GM19099 (cell line): ENCODE data around the gene TUBA8.

Source experiments
- POLR2A ChIP-seq: IDR thresholded peaks from 3 replicates; pipeline ENCODE4 v1.6.1; 2011; ENCODE audit warnings: low read depth; ENCODE audit not compliant: insufficient read length; ENCODE audit errors: extremely low read depth

TUBA8 gene

GRCh38 chr22:18113680-18114394 is 3.2 kb downstream of the TUBA8 start:
- no peak for TF ChIP-seq POLR2A

DNA sequence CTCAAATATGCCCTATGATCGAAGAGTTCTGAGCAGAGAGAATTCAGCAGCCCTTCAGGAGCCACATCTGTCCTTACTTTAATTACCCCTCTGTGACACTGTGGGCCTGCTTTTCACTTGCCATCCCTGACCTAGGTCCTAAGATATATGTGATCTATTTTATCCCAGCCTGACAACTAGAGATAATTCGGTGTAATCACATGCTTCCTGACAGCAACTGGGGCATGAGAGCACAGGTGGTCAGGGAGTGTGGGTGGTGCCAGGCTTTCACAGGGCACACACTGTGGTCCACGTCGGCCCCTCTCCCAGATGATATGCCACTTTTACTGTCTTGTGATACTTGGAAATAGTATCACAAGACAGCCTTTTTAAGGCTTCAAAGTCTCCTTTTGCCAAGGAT is 3.9 kb downstream of the TUBA8 start:
- TF ChIP-seq POLR2A = no peak

- no peak for TF ChIP-seq POLR2A
Observed at GRCh38 chr22:18114976-18115652, 4.5 kb downstream of the TUBA8 start.

DNA sequence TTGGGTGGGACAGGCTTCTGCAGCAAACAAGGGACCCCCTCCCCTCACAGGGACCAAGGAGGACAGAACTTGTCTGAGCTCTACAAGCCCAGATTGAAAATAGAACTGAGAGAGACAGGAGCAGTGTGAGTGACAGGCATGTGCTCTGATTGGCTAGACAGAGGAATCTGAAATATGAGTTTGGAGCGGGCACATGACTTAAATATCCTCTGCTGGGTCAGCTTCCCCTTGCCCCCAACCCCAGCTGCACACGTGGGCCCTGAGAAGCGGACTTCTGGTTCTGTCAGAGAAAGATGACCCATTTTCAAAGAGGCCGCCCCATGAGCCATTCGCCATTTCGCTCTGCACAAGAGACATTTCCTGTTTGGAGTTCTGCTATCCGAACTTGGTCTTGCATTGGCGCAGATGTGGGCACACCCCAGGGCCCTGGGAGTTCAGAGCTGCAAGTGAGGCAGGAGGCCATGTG is 5.3 kb downstream of the TUBA8 start:
- TF ChIP-seq POLR2A = no peak

DNA sequence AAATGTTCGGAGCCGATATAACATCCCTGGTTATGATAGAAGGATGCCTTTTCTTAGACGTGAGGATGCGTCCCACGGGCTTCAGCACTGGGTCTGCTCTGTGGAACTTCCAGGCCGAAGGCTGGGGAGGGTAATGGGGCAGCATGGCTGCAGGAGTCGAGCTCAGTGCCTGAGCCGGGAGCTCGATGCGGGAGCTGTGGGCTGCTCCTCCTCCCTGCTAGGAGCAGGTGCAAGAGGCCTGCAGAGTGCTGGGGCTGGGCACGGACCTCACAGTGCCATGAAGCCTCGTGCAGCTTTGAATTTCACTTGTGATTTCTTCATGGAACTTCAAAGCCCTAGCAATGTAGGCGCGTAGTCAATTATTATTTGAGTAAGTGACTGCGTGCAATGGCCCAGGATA is 6.0 kb downstream of the TUBA8 start:
- TF ChIP-seq POLR2A = no peak

DNA sequence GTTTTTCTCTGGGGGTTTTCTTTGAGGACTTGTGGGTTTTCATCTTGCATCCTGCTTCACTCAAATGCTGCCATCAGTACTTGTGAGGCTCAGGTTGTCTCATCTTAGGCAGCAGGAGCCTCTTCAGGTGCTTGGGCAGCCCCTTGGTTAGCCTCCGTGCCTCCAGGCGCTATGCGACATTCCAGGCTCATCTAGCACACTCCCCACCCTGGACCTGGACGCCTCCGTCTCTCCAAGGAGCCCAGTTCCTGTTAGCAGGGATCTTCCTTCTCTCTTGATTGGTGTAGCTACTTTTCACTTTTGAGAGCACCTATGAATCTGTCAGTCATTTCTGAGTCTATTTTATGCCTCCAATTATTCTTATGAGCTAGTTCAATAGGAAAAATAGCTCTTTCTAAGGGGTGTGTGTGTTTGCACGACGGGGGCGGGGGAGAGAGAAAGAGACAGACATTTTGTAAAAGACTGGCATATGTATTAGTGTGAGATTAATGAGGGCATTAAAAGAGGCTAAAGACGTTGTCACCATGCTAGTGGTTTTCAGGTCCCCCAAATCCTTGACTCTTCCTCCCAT is 7.8 kb downstream of the TUBA8 start:
- no peak for TF ChIP-seq POLR2A

DNA sequence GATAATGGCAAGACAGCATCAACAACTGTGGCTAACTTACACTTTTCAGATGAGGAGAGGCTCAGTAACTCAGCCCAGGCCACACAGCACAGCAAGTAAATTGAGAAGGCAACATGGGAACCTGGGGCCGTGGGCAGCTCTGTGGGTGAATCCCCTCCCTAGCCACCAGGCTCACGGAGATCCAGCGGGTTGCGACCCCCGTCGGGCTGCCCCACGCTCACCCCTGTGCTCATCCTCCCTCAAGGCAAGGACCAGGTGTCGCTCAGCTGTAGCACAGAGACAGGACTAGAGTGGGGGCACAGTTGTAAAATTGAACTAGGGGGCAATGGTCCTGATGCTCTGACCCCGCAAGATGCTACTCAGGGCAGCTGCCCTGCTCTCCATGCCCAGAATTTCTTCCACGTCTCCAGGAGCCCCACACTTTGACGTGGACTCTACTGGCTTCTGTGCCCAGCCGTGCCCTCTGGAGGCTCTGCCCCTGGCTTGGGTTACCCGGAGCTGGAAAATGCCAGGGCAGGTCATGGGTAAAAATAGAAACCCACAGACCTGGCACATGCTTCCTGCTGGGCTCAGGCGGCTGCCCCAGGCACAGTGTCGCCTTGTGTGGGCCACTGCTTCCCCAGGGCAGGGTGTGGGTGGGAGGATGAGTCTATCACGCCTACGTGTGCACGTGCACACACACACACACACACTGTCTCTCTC is 9.0 kb downstream of the TUBA8 start:
- TF ChIP-seq POLR2A = no peak

- TF ChIP-seq POLR2A = no peak
Observed at GRCh38 chr22:18120857-18121256, 10.2 kb downstream of the TUBA8 start.

DNA sequence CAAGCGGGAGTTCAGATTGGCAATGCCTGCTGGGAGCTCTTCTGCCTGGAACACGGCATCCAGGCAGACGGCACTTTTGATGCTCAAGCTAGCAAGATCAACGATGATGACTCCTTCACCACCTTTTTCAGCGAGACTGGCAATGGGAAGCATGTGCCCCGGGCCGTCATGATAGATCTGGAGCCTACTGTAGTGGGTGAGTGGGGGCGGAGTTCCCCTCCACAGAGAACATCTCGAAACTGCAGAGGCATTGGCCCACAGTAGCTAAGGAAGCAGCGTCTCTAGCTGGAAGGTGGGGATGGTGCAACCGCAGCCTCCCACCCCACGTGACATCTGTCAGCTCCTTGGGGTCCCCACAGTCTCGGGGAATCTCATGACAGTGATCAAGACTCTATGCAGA is 10.9 kb downstream of the TUBA8 start:
- TF ChIP-seq POLR2A = no peak

GRCh38 chr22:18121954-18122554 is 11.4 kb downstream of the TUBA8 start:
- TF ChIP-seq POLR2A = no peak

DNA sequence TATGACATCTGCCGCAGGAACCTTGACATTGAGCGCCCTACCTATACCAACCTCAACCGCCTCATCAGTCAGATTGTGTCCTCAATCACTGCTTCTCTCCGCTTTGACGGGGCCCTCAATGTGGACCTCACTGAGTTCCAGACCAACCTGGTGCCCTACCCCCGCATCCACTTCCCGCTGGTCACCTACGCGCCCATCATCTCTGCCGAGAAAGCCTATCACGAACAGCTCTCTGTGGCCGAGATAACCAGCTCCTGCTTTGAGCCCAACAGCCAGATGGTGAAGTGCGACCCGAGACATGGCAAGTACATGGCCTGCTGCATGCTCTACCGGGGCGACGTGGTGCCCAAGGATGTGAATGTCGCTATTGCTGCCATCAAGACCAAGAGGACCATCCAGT is 16.0 kb downstream of the TUBA8 start:
- TF ChIP-seq POLR2A = no peak

- no peak for TF ChIP-seq POLR2A
Observed at GRCh38 chr22:18130018-18130417, 19.4 kb downstream of the TUBA8 start.

- no peak for TF ChIP-seq POLR2A
Observed at GRCh38 chr22:18130699-18131429, 20.3 kb downstream of the TUBA8 start.

GRCh38 chr22:18133452-18133851 is 22.8 kb downstream of the TUBA8 start:
- no peak for TF ChIP-seq POLR2A

DNA sequence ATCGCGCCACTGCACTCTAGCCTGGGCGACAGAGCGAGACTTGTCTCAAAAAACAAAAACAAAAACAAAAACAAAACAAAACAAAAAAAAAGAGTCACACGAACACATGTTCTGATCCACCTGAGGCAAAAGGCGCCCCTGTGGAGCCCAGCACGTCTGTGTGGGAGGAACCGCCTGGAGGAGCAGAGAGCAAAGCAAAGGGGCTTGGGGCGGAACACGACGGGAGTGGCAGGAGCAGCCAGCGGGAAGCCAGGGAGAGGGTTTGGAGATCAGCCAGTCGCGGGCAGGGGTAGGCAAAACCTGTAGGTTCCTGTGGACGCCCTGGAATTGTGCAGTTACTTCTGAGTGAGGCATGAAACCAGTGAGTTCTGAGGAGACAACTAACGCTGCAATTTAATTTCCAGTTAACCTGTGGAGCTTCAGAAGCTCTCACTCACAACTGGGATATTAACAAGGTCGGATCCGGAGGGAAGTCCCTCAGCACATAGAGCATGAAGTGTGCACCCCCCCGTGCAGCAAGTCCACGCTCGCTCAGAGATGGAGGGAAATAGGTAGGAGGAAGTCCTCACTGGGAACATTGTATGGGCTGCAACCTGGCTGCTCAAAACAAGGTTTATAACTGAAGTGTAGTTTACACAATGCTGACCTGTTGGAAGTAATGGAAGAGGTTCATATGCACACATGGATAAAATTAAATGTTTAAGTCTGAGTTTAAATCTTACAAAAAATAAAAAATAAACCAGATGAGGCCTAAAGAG is 26.1 kb downstream of the TUBA8 start:
- no peak for TF ChIP-seq POLR2A

DNA sequence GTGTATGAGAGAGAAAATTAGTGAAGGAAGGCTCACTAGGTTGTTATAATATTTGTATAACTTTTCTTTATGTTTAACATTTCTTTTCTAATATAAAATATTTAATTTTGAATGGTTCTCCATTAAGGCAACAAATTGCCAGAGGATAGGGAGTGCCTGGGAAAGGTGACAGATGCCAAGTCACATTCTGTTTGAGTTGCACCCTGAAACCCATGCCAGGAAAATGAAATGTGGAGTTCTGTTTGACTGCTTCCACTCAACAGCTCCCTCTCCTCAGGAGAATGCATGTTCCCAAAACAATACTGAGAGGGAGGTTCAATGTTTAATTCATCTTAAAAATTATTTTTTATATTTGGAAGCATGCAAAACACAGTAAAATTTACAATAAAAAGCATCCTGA is 33.5 kb downstream of the TUBA8 start:
- no peak for TF ChIP-seq POLR2A
